Neural cell (in vitro differentiated cells): ENCODE data around the gene PEAK1. TPM values are rescaled to one million over a fixed set of nuclear protein-coding genes. Genes with fewer than 3 reads are reported as not detected.

Experiments used
- H2AFZ ChIP-seq: fragments of 200-600, 300-800 bp; sonication (generic), shearing (Covaris generic); 2 replicates; pipeline ENCODE4 v1.6.0; 2014; ENCODE audit warnings: low read depth, mild to moderate bottlenecking, antibody characterized with exemption, low read length, moderate library complexity
- H3F3A ChIP-seq: fragments of 200-600 bp; shearing (Covaris generic); 2 replicates; pipeline ENCODE4 v1.6.1; 2016; ENCODE audit warnings: mild to moderate bottlenecking, moderate library complexity, mixed read lengths, antibody characterized with exemption, low read length; ENCODE audit not compliant: insufficient read depth, poor library complexity, severe bottlenecking
- H3K27ac ChIP-seq: fragments of 200-600, 300-800 bp; sonication (generic), shearing (Covaris generic); 2 replicates; pipeline ENCODE4 v1.5.1; 2014; ENCODE audit warnings: mild to moderate bottlenecking, low read length, moderate library complexity
- H3K27me3 ChIP-seq: fragments of 300-800, 200-600 bp; sonication (generic), shearing (Covaris generic); 2 replicates; pipeline ENCODE4 v1.6.0; 2014; ENCODE audit warnings: mild to moderate bottlenecking, low read depth, low read length, moderate library complexity; ENCODE audit not compliant: insufficient read depth
- H3K36me3 ChIP-seq: fragments of 300-800, 200-600 bp; sonication (generic), shearing (Covaris generic); 2 replicates; pipeline ENCODE4 v1.5.1; 2014; ENCODE audit warnings: mild to moderate bottlenecking, antibody characterized with exemption, low read length, moderate library complexity; ENCODE audit not compliant: insufficient read depth
- H3K4me2 ChIP-seq: fragments of 300-800, 200-600 bp; sonication (generic), shearing (Covaris generic); 2 replicates; pipeline ENCODE4 v1.6.0; 2014; ENCODE audit warnings: mild to moderate bottlenecking, low read length
- H3K4me3 ChIP-seq: fragments of 300-800, 200-600 bp; sonication (generic), shearing (Covaris generic); 2 replicates; pipeline ENCODE4 v1.5.1; 2014; ENCODE audit warnings: mild to moderate bottlenecking, low read length, moderate library complexity
- H3K79me2 ChIP-seq: fragments of 200-600 bp; shearing (Covaris generic); replicated peaks from 2 replicates; pipeline ENCODE4 v1.6.0; 2014; ENCODE audit warnings: mild to moderate bottlenecking, low read length, moderate library complexity; ENCODE audit not compliant: insufficient read depth
- H3K9ac ChIP-seq: fragments of 300-800, 200-600 bp; sonication (generic), shearing (Covaris generic); 2 replicates; pipeline ENCODE4 v1.6.1; 2016; ENCODE audit warnings: mild to moderate bottlenecking, low read length, mixed read lengths
- H3K9me2 ChIP-seq: fragments of 200-600 bp; shearing (Covaris generic); 2 replicates; pipeline ENCODE4 v1.6.1; 2016; ENCODE audit warnings: mild to moderate bottlenecking, low read length, mixed read lengths; ENCODE audit not compliant: insufficient read depth
- H3K9me3 ChIP-seq: fragments of 200-600, 300-800 bp; sonication (generic), shearing (Covaris generic); 2 replicates; pipeline ENCODE4 v1.6.1; 2016; ENCODE audit warnings: mild to moderate bottlenecking, mixed run types, low read length, moderate library complexity, mixed read lengths
- H4K20me1 ChIP-seq: fragments of 200-600 bp; shearing (Covaris generic); 2 replicates; pipeline ENCODE4 v1.6.1; 2016; ENCODE audit warnings: mild to moderate bottlenecking, mixed run types; ENCODE audit not compliant: insufficient read depth
- CTCF ChIP-seq: fragments of 450-650 bp; IDR thresholded peaks from 2 replicates; pipeline ENCODE4 v1.5.1; 2014; ENCODE audit warnings: antibody characterized with exemption, mild to moderate bottlenecking, moderate library complexity; ENCODE audit not compliant: poor library complexity, severe bottlenecking
- EP300 ChIP-seq: fragments of 450-650 bp; conservative IDR thresholded peaks from 2 replicates; pipeline ENCODE4 v1.6.1; 2014; ENCODE audit warnings: antibody characterized with exemption, mild to moderate bottlenecking, moderate library complexity; ENCODE audit not compliant: poor library complexity, severe bottlenecking
- EZH2 ChIP-seq: fragments of 200-600, 300-800 bp; shearing (Covaris generic), sonication (generic); IDR thresholded peaks from 2 replicates; pipeline ENCODE4 v1.6.1; 2014; ENCODE audit warnings: antibody characterized with exemption, low read length, borderline replicate concordance, mild to moderate bottlenecking; ENCODE audit not compliant: insufficient read depth, poor library complexity, severe bottlenecking
- MXI1 ChIP-seq: fragments of 450-650 bp; conservative IDR thresholded peaks from 2 replicates; pipeline ENCODE4 v1.6.1; 2014; ENCODE audit warnings: antibody characterized with exemption, mild to moderate bottlenecking; ENCODE audit not compliant: poor library complexity, severe bottlenecking
- POLR2AphosphoS5 ChIP-seq: IDR thresholded peaks from 2 replicates; pipeline ENCODE4 v1.6.1; 2012
- RAD21 ChIP-seq: fragments of 450-650 bp; conservative IDR thresholded peaks from 2 replicates; pipeline ENCODE4 v1.6.1; 2014; ENCODE audit warnings: antibody characterized with exemption, mild to moderate bottlenecking, moderate library complexity
- REST ChIP-seq: IDR thresholded peaks from 2 replicates; pipeline ENCODE4 v1.6.1; 2012; ENCODE audit warnings: borderline replicate concordance
- SMC3 ChIP-seq: fragments of 450-650 bp; conservative IDR thresholded peaks from 2 replicates; pipeline ENCODE4 v1.6.1; 2014; ENCODE audit warnings: antibody characterized with exemption, mild to moderate bottlenecking, moderate library complexity; ENCODE audit not compliant: poor library complexity
- TAF1 ChIP-seq: IDR thresholded peaks from 2 replicates; pipeline ENCODE4 v1.6.1; 2012; ENCODE audit warnings: low read depth
- polyA plus RNA-seq: library from polyadenylated mRNA; depleted of rRNA; stranded (reverse); fragments of >200 nt; gene quantifications from 2 replicates; pipeline ENCODE4 v1.2.3, GENCODE V29; 2014

PEAK1 gene
- polyA plus RNA-seq, 1 donor from 2014 or later, result 5.8 TPM

GRCh38 chr15:77333166-77333565, 86.7 kb downstream of the PEAK1 start:
- H3K9me3 ChIP-seq, result no peaks in the 10 kb centered on the region
- no peaks in the 10 kb centered on the region for H3K36me3 ChIP-seq
- H3K4me2 ChIP-seq, result no peak overlapping the region
- no peak overlapping the region for H3K27ac ChIP-seq
- H3K79me2 ChIP-seq, result no peaks in the 10 kb centered on the region
- no peaks in the 10 kb centered on the region for H3K27me3 ChIP-seq
- no peaks in the 10 kb centered on the region for H4K20me1 ChIP-seq
- no peak for TF ChIP-seq RAD21
- TF ChIP-seq REST, result no peak
- no peak for TF ChIP-seq EP300
- TF ChIP-seq POLR2AphosphoS5, result no peak
- TF ChIP-seq SMC3, result no peak
- no peak for TF ChIP-seq TAF1
- no peak for TF ChIP-seq MXI1
- no peak for TF ChIP-seq CTCF
- no peak for TF ChIP-seq EZH2
- H3K4me3 ChIP-seq, result no peak overlapping the region
- H2AFZ ChIP-seq, result no peak overlapping the region
- H3K9ac ChIP-seq, result no peak overlapping the region
- H3F3A ChIP-seq, result no peaks in the 10 kb centered on the region
- H3K9me2 ChIP-seq, result no peaks in the 10 kb centered on the region

GRCh38 chr15:77329202-77329601, 90.7 kb downstream of the PEAK1 start:
- Histone ChIP-seq H3K4me2 (no peak overlapping the region), H3K9me2 (no peaks in the 10 kb centered on the region)
- TF ChIP-seq CTCF (no peak), EP300 (no peak), MXI1 (no peak)

More at GRCh38 chr15:77329202-77329601, 90.7 kb downstream of the PEAK1 start:
- Histone ChIP-seq H3K27ac (no peak overlapping the region), H2AFZ (no peak overlapping the region), H3K9me3 (no peaks in the 10 kb centered on the region), H3K4me3 (no peak overlapping the region), H3K27me3 (no peaks in the 10 kb centered on the region), H4K20me1 (no peaks in the 10 kb centered on the region), H3K79me2 (no peaks in the 10 kb centered on the region), H3F3A (no peaks in the 10 kb centered on the region), H3K9ac (no peak overlapping the region), H3K36me3 (no peaks in the 10 kb centered on the region)
